GM18499 (cell line): ENCODE results near the gene RBM42.
"Not testable (repeated sequence)": the region's sequence is repeated elsewhere in the genome, so short reads cannot be mapped to it uniquely, and the experiment has no call there.

Experiments
- ATAC-seq: cut with Tn5 transposase; IDR thresholded peaks from one replicate; pipeline ENCODE4 v1.9.1; 2021; ENCODE audit warnings: moderate number of reproducible peaks; ENCODE audit not compliant: insufficient read depth, unreplicated experiment

Gene RBM42

GRCh38 chr19:35628565-35629331 is at the start of gene RBM42:
Gene RBM42, plus strand, starts transcription at chr19:35629036. Its CDS starts 118 bp downstream, at chr19:35629154.
- peak; percentile 89 for ATAC-seq

GRCh38 chr19:35582760-35583159 is 46.1 kb upstream of the RBM42 start:
- ATAC-seq: no peak

GRCh38 chr19:35585848-35586247 is 43.0 kb upstream of the RBM42 start, which contains the start of gene PMIS2:
Gene PMIS2, plus strand, starts transcription at chr19:35586173. Its CDS starts 87 bp downstream, at chr19:35586260.
- ATAC-seq: no peak

- no peak for ATAC-seq
These were observed 41.5 kb upstream of the RBM42 start for GRCh38 chr19:35587321-35587720.

- ATAC-seq: no peak
These were observed 38.0 kb upstream of the RBM42 start for GRCh38 chr19:35590875-35591274.

- no peak for ATAC-seq
These were observed 36.6 kb upstream of the RBM42 start for GRCh38 chr19:35592226-35592625.

- not testable (repeated sequence) for ATAC-seq
These were observed 33.8 kb upstream of the RBM42 start for GRCh38 chr19:35595026-35595425.

GRCh38 chr19:35595928-35596327 is 32.9 kb upstream of the RBM42 start:
- no peak for ATAC-seq

- peak; percentile 41 for ATAC-seq
These were observed 32.4 kb upstream of the RBM42 start for GRCh38 chr19:35596366-35596999.

GRCh38 chr19:35601971-35602370 is 26.9 kb upstream of the RBM42 start:
- no peak for ATAC-seq

- ATAC-seq: not testable (repeated sequence)
These were observed 24.4 kb upstream of the RBM42 start for GRCh38 chr19:35604436-35604835.

- ATAC-seq: not testable (repeated sequence)
These were observed 21.7 kb upstream of the RBM42 start for GRCh38 chr19:35607170-35607569.

GRCh38 chr19:35607661-35608060 is 21.2 kb upstream of the RBM42 start:
- no peak for ATAC-seq

GRCh38 chr19:35608251-35608650 is 20.6 kb upstream of the RBM42 start:
- ATAC-seq: no peak

- ATAC-seq: no peak
These were observed 18.9 kb upstream of the RBM42 start for GRCh38 chr19:35609851-35610353.

- no peak for ATAC-seq
These were observed 16.6 kb upstream of the RBM42 start for GRCh38 chr19:35612224-35612558.

GRCh38 chr19:35612559-35613321 is 16.1 kb upstream of the RBM42 start, which contains the start of gene HAUS5:
Gene HAUS5, plus strand, starts transcription at chr19:35612735. Its CDS starts 60 bp downstream, at chr19:35612795.
- ATAC-seq: peak; percentile 41

- ATAC-seq: no peak
These were observed 15.3 kb upstream of the RBM42 start for GRCh38 chr19:35613574-35613973.

GRCh38 chr19:35615036-35615435 is 13.8 kb upstream of the RBM42 start:
- ATAC-seq: no peak

- ATAC-seq: no peak
These were observed 10.0 kb upstream of the RBM42 start for GRCh38 chr19:35618857-35619256.
